HuH-7.5 (cell line): ENCODE results near the gene DDX11.
"Not testable (repeated sequence)": the region's sequence is repeated elsewhere in the genome, so short reads cannot be mapped to it uniquely, and the experiment has no call there.

Experiments used
- DNase-seq: peaks from one replicate; pipeline ENCODE4 v3.0.0; 2011; ENCODE audit warnings: low spot score

DDX11 gene

DNA sequence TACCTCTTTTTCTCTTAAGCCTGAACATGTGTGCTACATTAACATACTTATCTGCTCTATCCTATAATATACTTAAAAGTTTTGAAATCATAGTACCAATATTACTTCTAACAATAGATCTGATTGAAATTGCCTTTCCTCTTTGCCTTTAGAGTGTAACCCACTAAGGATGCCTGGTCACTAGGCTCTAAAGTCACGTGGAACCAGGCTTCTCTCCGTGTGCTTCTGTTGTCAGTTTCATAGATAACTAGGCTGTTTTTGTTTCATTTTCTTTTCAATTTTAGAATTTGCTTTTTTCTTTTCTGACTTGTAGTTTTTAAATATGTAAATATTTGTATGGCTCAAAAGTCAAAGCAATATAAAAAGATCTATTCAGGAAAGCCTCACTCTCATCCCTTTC is 25.8 kb downstream of the DDX11 start:
- DNase-seq: not testable (repeated sequence)

DNA sequence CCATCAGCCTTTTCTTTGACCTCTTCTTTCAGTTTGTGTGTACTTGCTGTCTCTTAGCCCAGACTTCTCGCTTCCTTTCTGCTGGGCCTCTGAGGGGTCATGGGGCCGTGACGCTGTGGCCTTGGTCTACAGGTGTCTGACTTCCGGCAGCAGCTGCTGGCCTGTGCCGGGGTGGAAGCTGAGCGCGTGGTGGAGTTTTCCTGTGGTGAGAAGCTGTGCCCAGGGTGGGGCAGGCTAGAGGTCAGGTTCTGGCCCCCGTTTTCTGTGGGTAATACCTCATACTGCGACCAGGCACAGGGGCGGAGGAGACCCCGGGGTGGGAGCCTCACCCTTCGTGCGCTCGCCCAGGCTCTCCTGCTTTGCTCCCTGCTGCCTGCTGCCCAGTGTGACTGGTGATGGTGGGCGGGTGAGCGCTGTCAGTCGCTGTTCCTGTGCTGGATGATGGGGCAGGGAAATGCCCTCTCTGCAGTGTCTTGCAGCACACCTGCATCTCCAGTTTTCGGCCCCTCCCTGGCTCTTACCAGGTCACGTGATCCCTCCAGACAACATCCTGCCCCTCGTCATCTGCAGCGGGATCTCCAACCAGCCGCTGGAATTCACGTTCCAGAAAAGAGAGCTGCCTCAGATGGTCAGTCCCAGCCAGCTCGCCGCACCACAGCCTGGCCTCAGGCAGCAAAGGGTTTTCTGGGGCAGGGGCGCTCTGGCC is 27.0 kb downstream of the DDX11 start:
- DNase-seq: not testable (repeated sequence)

DNA sequence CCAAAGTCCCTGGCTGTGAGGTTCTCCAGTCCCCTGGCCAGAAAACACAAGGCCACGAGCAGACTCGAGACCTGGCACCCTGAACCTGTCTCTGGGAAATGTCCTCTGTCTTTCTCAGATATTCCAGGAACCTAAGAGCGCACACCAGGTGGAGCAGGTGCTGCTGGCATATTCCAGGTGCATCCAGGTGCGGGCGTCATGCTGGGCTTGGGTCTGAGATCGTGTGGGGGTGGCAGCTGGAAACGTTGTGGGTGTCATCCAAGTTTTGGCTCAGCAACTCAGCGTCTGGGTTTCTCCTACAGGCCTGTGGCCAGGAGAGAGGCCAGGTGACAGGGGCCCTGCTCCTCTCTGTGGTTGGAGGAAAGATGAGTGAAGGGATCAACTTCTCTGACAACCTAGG is 28.5 kb downstream of the DDX11 start:
- DNase-seq: not testable (repeated sequence)

DNA sequence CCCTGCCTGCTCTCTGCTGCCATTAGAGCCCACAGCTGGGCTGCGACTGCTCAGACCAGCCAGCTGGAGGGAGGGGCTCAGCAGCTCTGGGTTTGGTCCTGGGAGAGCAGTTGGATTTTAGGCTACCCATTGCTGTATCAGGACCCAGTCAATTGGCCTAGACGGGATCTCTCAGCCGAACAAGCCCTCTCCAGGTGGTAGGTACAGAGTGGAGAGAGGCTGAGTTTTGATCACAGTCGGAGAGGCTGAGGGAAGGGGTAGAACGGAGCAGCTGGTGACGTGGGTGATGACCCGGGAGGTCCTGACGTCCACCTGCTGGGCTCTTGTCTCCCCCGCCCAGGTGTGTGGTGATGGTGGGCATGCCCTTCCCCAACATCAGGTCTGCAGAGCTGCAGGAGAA is 28.9 kb downstream of the DDX11 start:
- DNase-seq: not testable (repeated sequence)

DNA sequence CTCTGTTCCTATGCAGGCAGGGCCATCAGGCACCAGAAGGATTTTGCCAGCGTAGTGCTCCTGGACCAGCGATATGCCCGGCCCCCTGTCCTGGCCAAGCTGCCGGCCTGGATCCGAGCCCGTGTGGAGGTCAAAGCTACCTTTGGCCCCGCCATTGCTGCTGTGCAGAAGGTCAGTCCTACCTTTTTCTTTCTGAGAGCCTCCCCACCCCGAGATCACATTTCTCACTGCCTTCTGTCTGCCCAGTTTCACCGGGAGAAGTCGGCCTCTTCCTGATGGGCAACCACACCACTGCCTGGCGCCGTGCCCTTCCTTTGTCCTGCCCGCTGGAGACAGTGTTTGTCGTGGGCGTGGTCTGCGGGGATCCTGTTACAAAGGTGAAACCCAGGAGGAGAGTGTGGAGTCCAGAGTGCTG is 29.9 kb downstream of the DDX11 start:
- not testable (repeated sequence) for DNase-seq

DNA sequence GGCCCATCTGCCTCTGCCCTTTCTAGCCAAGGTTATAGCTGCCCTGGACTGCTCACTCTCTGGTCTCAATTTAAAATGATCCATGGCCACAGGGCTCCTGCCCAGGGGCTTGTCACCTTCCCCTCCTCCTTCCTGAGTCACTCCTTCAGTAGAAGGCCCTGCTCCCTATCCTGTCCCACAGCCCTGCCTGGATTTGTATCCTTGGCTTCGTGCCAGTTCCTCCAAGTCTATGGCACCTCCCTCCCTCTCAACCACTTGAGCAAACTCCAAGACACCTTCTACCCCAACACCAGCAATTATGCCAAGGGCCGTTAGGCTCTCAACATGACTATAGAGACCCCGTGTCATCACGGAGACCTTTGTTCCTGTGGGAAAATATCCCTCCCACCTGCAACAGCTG is 30.6 kb downstream of the DDX11 start:
- not testable (repeated sequence) for DNase-seq

DNA sequence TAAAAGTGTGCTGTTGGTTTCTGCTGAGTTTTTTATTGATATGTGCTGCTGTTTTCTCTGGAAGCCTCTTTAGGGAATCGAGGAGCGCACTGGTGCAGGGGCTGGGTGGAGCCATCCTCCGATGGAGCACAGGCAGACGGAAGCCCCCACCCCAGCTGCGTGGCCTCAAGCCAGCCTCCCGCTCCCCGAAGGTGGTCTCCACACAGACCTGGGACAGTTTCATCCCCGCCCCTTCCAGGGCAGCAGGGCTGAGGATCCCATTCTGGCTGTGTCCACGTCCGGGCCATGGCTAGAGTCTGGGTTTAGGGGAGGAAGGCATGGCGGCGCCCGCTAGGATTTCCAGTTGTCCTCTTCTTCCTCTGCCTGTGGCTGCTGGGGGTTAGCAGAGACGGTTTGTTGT is 31.1 kb downstream of the DDX11 start:
- DNase-seq: not testable (repeated sequence)

DNA sequence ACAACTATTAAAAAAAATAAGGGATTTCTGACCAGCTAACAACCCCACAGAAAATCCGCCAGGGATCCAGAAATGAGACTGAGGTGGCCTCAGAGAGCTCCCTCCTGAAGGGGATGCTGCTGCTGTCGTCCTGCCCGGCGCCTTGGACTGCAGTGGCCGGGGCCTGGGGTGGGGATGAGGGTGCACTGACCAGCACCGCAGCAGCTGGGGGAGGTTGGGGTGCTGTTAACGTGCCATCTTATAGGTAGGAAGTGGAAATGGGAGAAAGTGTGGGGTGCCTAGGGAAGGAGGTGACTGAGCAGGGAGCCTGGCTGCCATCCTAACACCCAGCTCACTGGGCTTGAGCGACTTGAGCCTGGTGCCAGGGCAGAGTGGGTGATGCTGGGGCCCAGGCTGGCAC is 32.0 kb downstream of the DDX11 start:
- DNase-seq: no peak

DNA sequence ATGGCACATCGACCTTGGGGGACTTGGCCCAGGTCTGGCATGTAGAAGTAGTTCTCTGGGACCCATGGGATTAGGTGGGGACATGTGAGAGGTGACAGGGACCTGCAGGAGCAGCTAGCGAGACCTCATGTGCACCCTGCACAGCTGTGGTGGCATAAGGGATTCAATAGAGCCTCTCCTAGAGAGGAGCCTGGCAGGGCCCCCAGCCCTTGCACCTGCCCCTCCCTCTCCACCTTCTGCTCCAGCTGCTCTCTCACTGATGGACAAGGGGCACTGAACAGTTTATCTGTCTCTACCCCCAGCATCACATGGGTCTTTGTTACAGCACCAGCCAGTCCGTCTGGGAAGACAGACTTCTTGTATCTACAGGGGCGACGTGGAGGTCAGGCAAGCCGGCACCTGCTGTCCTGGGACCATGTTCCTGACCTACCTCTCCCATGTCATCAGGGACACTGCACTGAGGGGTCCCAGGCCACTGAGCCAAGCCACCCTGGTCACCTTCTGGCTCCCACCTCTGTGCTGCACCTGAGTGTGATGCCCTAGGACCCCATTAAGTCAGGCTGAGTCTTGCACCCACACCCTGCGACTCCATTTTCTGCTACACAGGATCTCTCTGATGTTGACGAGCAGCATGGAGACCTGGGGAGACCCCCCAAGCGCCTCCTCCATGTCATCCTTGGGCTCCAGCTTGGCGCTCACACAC is 32.6 kb downstream of the DDX11 start:
- DNase-seq: no peak

DNA sequence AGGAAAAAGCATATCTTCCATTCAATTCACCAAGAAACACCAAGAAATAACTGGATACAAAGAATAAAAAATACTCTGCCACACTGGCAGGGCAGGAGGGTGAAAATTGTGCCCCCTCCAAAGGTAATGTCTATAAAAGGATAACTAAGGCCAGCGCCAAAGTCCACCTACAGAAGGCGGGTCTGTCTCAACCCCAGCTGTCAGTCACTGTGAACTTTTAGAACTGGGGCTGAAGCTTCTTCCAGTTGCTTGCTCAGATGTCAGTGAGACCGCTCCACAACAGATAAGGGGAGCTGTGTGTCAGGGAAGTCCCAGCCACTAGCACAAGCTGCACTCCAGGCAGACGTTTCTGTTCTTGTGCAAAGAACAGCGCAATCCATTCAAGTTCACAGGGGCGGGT is 36.1 kb downstream of the DDX11 start:
- DNase-seq: not testable (repeated sequence)

DNA sequence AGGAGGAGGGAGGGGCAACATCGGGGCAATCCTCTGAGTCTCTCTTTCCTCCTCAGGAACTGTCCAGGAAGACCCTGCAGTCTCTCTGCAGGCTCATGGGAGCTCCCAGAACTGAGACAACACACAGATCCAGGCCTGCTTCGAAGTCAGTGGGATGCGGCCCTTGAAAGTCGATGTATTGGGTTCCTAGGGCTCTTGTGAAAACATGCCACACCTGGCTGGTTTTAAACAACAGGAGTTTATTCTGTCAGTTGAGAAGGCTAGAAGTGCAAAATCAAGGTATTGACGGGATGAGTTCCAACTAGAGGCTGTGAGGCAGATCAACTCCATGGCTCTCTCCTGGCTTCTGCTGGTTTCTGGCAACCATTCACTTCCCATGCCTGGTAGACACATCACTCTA is 36.6 kb downstream of the DDX11 start:
- DNase-seq: not testable (repeated sequence)

DNA sequence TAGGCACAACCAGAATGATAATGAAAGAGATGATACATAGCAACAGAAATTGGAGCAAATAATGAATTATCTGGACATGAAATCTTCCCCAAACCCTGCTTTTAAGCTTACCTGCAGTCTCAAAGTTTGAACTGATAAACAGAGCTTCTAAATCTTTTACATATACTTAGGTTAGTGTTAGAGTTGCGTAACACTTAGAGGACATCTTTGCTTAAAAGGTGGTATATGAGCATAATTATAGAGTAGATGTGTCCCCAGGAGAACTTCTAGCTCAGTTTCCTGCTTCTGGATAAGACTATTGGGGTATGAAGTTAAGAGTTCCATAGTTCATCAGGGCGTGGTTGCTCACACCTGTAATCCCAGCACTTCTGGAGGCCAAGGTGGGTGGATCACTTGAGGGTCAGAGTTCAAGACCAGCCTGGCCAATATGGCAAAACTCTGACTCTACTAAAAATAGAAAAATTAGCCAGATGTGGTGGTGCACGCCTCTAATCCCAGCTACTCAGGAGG is 41.5 kb downstream of the DDX11 start:
- not testable (repeated sequence) for DNase-seq

DNA sequence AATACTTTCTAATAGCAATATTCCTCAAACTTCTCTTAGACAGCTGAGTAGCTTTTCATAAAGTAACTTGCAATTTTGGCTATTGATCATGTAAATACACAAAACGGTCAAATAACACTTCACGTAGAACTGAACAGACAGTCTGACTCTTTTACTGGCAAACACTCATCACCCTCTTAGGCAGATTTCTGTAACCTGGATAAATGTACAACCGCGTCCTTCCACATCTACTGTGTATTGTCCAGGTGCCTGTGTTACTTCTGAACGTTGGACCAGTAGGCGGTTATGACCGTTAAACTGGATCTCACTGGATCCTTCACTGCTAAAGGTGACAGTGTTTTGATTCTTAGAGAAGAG is 43.2 kb downstream of the DDX11 start:
- DNase-seq: not testable (repeated sequence)

DNA sequence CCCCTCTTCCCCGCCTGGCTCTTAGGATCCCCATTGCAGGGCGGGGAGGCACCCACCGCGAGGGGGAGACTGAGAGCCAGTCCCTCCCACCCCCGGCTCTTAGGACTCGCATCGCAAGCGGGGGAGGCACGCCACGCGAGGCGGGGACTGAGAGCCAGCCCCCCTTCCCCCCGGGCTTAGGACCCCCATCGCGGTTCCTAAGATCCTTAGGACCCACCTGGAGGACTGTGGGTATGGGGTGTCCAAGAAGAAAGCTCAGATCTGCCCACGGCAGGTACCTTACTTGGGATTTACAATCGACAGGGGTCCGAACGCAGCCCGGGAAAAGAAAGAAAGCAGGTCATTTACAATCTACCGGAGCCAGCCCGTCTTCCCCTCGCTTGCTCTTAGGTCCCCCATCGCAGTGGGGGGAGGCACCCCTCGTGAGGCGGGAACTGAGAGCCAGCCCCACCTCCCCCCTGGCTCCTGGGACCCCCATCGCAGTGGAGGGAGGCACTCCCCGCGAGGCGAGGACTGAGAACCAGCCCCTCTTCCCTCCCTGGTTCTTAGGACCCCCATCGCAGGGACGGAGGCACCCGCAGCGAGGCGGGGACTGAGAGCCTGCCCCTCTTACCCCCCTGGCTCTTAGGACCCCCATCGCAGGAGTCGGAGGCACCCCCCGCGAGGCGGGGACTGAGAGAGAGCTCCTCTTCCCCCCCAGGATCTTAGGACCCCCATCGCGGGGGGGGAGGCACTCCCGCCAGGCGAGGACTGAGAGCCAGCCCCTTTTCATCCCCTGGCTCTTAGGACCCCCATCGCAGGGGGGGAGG is 43.7 kb downstream of the DDX11 start:
- DNase-seq: peak; percentile 74

DNA sequence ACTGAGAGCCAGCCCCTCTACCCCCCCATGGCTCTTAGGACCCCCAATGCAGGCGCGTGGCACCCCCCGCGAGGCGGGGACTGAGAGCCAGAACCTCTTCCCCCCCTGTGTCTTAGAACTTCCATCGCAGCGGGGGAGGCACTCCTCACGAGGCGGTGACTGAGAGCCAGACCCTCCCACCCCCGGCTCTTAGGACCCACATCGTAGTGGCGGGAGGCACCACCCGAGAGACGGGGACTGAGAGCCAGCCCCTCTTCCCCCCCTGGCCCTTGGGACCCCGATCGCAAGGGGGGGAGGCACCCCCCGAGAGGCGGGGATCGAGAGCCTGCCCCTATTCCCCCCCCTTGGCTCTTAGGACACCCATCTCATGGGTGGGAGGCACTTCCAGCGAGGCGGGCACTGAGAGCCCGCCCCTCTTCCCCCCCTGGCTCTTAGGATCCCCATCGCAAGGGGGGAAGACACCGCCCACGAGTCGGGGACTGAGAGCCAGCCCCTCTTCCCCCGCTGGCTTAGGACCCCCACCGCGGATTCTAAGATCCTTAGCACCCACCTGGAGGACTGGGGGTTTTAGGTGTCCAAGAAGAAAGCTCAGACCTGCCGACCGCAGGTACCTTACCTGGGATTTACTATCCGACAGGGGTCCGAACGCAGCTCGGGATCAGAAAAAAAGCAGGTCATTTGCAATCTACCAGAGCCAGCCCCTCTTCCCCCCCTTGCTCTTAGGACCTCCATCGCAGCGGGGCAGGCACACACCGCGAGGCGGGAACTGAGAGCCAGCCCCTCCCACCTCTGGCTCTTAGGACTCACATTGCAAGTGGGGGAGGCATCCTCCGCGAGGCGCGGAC is 44.9 kb downstream of the DDX11 start:
- DNase-seq: no peak

DNA sequence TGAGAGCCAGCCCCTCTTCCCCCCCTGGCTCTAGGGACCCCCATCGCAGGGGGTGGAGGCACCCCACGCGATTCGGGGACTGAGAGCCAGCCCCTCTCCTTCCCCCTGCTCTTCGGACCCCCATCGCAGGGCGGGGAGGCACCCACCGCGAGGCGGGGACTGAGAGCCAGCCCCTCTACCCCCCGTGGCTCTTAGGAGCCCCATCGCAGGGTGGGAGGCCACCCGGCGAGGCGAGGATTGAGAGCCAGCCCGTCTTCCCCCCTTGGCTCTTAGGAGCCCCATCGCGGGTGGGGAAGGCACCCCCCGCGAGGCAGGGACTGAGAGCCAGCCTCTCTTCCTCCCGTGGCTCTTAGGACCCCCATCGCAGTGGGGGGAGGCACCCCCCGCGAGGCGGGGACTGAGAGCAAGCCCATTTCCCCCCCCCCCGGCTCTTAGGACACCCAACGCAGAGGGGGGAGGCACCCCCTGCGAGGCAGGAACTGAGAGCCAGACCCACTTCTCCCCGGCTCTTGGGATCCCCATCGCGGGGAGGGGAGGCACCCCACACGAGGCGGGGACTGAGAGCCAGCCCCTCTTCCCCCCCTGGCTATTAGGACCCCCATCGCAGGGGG is 45.6 kb downstream of the DDX11 start:
- DNase-seq: no peak

DNA sequence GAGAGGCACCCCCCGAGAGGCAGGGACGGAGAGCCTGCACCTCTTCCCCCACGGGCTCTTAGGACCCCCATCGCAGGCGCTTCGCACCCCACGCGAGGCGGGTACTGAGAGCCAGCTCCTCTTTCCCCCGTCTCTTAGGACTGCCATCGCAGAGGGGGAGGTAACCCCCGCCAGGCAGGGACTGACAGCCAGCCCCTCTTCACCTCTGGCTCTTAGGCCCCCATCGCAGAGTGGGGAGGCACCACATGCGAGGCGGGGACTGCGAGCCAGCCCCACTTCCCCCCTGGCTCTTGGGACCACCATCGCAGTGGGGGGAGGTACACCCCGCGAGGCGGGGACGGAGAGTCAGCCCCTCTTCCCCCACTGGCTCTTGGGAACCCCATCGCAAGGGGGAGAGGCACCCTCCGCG is 46.1 kb downstream of the DDX11 start:
- no peak for DNase-seq

DNA sequence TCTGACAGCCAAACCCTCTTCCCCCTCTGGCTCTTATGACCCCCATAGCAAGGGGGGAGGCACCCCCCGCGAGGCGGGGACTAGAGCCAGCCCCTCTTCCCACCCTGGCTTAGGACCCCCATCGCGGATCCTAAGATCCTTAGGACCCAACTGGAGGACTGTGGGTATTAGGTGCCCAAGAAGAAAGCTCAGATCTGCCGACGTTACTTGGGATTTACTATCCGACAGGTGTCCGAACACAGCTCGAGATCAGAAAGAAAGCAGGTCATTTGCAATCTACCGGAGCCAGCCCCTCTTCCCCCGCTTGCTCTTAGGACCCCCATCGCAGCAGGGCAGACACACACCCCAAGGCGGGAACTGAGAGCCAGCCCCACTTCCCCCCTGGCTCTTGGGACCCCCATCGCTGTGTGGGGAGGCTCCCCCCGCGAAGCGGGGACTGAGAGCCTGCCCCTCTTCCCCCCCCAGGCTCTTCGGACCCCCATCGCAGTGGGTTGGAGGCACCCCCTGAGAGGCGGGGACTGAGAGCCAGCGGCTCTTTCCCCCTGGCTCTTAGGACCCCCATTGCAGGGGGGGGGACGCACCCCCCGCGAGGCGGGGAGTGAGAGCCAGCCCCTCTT is 46.8 kb downstream of the DDX11 start:
- no peak for DNase-seq

DNA sequence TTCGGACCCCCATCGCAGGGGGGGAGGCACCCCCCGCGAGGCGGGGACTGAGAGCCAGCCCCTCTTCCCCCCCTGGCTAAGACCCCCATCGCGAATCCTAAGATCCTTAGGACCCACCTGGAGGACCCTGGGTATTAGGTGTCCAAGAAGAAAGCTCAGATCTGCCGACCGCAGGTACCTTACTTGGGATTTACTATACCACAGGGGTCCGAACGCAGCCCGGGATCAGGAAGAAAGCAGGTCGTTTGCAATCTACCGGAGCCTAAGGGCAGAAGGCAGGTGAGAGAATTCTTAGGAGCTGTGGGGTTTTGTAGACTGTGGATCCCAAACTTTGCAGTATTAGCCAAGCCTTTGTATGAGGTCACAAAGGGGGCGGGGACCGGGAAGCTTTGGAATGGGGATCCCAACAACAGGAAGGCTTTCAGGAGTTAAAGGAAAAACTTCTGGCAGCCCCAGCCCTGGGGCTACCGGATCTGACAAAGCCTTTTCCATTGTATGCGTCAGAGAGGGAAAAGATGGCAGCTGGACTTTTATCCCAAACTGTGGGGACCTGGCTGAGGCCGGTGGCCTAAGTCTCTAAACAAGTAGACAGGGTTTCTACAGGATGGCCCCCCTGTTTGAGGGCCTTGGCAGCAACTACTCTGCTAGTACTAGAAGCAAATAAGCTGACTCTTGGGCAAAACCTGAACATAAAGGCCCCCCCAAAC is 47.5 kb downstream of the DDX11 start:
- not testable (repeated sequence) for DNase-seq

DNA sequence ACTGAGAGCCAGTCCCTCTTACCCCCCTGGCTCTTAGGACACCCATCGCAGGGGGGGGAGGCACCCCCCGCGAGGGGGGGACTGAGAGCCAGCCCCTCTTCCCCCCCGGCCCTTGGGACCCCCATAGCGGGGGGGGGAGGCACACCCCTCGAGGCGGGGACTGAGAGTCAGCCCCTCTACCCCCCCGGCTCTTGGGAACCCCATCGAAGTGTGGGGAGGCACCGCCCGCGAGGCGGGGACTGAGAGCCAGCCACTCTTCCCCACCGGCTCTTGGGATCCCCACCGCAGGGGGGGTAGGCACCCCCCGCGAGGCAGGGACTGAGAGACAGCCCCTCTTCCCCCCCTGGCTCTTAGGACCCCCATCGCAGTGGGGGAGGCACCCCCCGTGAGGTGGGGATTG is 48.8 kb downstream of the DDX11 start:
- DNase-seq: no peak
